DMS53 treated with DMSO at 0.1 percent for 48 hours (cell line): Measurements from ENCODE around the gene ATG2B.

Source experiments
- DNase-seq: peaks from one replicate; lab custom pipeline; 2025; ENCODE audit not compliant: unreplicated experiment; lab: John Stamatoyannopoulos, UW

The ATG2B gene, protein sequence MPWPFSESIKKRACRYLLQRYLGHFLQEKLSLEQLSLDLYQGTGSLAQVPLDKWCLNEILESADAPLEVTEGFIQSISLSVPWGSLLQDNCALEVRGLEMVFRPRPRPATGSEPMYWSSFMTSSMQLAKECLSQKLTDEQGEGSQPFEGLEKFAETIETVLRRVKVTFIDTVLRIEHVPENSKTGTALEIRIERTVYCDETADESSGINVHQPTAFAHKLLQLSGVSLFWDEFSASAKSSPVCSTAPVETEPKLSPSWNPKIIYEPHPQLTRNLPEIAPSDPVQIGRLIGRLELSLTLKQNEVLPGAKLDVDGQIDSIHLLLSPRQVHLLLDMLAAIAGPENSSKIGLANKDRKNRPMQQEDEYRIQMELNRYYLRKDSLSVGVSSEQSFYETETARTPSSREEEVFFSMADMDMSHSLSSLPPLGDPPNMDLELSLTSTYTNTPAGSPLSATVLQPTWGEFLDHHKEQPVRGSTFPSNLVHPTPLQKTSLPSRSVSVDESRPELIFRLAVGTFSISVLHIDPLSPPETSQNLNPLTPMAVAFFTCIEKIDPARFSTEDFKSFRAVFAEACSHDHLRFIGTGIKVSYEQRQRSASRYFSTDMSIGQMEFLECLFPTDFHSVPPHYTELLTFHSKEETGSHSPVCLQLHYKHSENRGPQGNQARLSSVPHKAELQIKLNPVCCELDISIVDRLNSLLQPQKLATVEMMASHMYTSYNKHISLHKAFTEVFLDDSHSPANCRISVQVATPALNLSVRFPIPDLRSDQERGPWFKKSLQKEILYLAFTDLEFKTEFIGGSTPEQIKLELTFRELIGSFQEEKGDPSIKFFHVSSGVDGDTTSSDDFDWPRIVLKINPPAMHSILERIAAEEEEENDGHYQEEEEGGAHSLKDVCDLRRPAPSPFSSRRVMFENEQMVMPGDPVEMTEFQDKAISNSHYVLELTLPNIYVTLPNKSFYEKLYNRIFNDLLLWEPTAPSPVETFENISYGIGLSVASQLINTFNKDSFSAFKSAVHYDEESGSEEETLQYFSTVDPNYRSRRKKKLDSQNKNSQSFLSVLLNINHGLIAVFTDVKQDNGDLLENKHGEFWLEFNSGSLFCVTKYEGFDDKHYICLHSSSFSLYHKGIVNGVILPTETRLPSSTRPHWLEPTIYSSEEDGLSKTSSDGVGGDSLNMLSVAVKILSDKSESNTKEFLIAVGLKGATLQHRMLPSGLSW (N-terminal part only)

DNA sequence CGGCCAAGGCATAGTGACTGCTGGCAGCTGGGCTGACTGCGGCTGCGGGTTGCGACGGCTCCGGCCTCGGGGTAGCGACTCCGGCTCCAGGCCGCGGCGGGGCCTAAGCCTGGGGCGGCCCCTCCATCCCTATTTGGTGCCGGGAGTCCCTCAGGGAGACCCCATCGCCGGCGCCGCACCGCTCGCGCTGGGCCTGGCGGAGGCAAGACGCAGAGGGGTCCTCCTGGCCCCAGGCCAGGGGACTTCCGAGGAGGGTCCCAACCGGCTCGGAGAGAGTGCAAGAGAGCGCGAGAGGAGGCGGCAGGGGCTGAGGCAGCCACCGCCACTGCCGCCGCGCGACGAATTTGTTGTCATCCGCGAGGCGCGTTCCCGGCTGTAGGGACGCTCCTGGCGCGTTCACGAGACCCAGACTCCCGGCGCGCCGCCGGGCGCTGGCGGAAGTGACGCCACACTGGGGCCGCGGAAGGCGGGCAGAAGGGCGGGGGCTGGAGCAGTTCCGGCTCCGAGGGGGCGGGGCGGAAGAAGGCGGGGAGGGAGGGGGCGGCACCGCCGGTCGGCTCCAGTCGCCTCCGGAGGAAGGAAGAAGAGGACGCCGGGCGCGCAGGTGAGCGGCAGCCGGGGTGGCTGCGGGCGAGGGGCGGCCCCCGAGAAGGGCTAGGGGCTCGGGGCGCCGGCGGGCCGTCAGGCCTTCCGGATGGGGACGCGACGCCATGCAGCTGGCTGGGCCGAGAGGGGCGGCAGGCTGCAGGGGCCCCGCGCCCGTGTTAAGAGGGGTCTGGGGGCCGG is at the start of gene ATG2B, which contains the start of gene GSKIP:
Gene ATG2B, minus strand, starts transcription at position 377 of the 786 bp plus-strand sequence. Its CDS starts 365 bp downstream, at position 12.
Gene GSKIP, plus strand, starts transcription at position 562 of the 786 bp plus-strand sequence. CDS start 18,722 bp downstream, outside the sequence.
- DNase-seq, result peak; percentile 60

DNA sequence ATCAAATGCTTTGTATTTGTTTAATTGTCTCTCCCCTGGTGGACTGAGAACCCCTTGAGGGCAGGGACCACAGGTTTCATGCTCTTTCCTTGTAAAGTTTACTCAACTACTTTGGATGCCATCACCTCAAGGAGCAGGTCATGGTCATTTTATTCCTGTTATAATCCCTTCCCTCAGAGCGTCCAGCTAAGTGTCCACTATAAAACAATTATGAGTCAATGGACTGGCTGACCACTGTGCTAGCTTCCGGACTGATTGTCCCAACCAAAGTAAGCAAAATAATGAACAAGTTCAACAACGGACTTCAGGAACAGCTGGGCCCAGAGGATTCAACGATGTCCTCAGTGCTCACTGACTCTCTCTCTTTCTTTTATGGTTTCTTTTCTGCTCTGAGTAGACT is 47.0 kb upstream of the ATG2B start:
- no peak for DNase-seq

DNA sequence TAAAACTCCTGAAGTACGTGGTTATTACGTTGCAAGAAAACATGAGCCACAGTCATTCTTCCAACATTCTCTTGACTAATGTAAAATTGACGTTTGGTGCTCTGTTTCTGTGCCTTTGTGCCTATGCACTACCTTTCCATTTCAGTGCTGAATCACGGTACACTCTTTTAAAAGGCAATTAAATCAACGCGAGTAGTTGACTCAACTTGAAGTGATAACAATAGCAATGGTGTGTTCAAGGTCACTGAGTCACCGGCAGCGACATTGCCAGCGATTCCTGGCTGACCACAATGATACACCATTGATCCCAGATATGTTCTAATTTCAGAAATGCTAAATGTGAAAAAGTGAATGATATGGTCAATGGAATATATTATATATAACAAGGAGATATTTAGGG is 46.6 kb upstream of the ATG2B start:
- DNase-seq, result no peak

DNA sequence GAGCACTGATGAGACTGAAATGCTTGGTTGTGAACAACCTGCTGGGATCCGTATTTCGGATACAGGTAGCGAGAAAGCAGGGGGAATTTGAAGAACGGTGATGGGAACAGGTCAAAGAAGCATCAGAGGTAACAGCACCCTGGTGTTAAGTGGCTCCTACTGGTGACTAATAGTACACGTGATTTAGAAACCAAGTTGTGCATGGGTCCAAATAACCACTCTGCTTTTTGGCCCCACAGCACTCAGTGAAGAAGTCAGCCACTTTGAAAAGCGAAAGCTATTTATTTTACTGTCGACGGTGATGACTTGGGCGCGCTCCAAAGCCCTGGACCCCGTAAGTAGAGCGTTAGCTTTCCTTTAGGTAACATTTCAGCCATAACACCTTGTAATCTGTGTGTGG is 45.5 kb upstream of the ATG2B start:
- no peak for DNase-seq

DNA sequence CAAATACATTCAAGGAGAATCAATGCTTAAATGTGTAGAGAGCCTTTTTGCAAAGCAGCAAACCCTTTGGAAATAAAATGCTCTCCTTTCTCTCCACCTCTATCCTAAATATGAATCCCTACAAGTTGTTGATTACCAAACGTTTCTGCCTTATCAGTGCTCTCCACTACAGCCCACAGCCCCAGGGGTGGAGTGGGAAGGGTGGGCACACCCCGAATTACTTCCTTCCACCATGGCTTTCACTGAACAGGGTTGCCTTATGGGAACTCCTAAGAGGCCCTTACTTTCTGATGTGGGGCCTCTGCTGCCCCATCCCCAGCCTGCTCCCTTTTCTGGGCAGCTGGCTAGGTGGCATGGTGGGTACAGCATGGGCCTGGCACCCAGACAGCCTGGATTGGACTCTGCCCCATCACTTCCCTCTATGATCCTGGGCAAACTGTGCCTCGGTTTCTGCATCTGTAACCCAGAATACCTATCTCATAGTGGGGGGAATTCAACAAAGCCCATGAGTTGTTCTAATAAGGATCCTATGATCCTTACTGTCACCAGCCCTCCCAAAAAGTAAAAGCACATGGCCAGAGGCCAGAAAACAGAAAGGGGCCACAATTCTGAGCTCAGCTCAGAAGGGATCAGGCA is 44.9 kb upstream of the ATG2B start:
- no peak for DNase-seq

DNA sequence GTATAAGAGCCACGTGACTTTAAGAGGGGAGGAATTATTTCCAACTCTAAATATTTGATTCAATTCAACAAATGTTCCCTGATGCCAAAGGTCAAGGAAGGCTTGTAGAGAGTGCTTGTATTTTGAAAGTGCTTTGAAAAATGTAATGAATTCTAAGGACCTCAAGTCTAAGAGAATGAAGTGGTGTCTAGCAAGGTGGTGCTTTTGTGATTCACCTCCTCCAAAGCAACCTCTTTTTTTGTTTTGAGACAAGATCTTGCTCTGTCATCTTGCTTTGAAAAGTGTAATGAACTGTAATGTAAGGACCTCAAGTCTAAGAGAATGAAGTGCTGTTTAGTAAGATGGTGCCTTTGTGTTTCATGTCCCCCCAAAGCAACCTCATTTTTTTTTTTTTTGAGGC is 42.5 kb upstream of the ATG2B start:
- DNase-seq, result no peak

DNA sequence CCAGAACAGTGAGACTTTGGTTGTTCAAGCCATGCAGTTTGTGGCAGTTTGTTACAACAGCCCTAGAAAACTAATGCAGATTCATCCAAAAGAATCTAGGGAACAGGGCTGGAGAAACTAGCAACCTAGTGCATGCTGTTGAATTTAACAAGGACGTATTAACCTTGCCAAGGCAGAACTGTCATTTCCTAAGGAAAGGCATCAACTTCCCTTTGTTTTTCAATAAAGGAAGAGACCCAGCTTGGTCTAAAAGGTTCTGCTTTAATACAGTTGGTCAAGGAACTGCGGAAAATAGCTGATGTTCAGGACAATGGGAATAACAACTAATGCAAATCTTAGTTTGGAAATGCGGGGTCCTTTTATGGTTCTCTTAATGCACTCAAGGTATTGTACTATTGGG is 40.3 kb upstream of the ATG2B start:
- DNase-seq, result no peak

DNA sequence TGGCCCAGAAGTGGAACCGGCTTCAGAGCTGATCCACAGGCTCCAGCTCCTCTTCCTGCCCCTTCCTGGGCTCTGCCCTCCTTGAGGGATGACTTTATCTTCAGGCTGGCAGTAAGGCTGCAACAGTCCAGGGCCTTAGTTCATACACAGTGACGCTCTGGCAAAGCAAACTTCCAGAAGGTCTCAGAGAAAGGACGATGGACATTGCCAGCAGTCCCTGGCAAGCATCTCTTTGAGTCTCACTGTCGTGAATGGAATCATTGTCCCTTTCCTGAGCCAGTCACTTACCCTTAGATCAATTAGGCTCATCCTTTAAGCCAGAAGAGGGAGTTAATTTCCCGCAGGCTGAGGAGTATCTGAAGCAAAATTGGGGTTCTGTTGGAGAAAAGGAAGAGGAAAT is 37.4 kb upstream of the ATG2B start:
- no peak for DNase-seq

DNA sequence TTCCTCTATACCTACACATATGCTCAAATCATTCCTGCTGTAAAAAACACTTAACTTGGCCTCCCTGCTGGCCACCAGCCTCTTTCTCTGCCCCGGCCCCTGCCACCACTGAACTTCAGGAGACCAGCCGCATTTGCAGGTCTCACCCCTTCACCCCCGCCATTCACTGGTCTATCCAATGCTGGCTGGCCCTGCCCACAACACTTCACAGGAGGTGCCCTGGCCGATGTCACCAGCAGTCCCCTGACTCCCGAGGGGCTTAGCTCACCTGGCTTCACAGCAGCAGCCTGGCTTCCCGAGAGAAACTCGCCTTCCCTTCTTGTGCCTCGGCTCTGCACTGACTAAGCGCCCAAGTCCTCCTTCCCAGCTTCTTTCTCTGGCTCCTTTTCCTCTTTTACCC is 36.3 kb upstream of the ATG2B start:
- DNase-seq, result no peak

DNA sequence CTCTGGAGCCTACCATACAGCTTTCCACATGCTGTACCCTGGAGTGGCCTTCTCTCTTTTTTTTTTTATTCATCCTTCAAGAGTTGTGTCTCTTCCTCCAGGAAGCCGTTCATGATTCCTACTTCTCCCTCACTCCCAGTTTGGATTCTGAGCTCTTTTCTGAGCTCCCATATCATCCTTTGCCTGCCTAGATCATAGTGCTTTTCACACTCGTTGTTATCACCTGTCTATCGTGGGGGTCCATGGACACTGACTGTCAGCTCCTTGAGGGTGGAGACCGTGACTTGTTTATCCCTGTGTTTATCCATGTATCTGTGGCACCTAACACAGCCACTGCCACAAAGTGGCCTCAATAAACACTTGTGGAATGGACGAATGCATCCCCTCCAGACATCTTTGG is 35.8 kb upstream of the ATG2B start:
- no peak for DNase-seq

DNA sequence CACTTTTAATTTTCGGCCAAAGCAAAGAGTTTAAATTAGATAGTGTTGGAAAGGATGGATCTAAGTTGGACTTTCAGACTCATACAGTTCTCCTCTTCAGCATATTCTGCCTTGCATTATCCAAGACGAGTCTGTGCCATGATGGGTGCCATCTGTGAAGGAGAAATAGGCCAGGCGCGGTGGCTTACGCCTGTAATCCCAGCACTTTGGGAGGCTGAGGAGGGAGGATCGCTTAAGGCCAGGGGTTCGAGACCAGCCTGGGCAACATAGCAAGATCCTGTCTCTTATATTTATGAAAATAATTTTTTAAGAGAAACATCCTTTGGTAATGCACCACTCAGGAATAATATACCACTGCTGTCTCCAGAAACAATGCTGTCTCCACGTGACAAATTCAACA is 35.3 kb upstream of the ATG2B start:
- no peak for DNase-seq

DNA sequence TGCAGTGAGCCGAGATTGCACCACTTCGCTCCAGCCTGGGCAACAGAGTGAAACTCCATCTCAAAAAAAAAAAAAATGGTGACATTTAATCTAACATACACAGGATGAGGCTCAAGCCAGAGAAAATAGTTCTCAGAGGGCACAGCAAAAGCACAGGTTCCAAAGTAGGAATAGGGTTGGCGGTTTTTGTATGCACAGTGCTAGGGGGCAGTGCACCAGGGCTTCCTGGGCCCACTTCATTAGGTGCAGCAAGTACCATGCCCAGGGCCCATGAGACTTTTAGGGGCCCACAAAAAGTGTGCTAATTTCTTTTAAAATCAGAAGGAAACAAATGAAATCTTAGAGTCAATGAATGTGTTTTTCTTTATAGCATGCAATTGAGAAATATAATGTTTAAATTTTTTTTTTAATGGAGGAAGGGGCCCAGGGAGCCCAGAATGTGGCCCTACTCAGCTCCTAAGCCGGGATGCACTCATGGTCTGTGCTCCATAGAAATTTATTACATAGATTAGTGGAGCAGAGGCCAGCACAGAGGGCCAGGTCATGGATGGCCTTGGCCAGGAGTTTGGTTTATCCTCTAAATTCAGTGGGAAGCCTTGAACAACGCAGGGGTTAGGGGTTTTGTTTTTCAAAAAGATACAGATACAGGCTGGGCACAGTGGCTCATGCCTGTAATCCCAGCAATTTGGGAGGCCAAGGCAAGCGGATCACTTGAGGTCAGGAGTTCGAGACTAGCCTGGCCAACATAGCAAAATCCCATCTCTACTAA is 31.1 kb upstream of the ATG2B start:
- DNase-seq, result no peak

DNA sequence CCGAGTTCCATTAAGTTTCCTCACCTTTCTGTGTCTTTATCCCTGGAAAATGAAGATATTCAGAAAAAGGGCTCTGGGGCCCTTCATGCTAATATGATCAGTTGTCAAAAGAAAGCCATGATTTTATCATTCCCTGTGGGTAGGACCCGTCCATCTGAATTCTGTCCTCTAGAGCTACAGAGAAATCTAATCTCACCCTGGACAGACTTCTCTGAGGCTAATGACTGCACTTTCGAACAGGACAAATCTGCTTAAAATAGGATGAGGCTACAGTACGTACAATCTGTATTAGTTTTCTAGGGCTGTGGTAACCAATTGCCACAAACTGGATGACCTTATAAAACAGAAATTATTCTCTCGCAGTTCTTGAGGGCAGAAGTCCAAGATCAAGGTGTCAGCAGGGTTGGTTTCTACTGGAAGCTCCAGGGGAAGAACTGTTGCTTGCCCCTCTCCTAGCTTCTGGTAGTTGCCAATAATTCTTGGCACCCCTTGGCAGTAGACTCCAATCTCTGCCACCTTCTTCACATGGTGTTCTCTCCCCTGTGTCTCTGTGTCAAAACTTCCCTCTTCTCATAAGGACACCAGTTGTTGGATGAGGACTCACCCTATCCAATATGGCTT is 30.0 kb upstream of the ATG2B start:
- no peak for DNase-seq

DNA sequence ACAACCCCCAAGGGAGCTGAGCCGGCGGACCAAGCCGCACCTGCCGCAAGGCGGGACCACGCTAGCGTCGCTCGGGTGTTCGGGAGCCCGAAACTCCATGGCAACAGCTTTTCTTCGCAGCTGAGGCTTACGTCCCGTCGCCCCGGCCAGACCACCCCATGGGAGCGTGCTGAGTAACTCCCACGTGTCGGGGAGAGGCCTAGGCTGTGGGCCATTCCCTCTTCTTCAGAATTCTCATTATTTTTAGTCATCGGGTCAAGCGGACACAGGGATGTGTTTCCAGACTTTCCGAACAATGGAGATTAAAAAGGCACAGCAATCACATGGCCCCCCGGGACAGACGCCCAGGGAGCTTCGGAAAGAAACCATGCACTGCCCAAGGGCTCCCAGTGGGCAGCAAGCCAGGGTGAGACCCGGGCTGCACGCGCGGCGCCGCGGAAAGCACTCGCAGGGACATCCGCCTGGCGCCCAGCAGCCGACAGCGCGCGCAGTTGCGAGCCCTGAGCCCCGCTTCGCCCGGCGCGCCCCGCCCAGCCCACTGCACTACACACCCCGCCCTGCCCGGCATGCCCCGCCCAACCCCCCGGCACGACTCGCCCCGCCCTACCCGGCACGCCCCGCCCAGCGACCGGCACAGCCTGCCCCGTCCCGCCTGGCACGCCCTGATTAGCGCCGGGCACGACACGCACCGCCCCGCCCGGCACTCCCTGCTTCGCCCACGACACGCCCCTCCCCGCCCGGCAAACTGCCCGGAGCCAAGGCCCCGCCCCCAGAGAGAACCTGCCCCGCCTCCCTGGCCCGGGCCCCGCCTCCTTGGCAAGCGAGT is 28.4 kb upstream of the ATG2B start:
- DNase-seq, result peak; percentile 87

DNA sequence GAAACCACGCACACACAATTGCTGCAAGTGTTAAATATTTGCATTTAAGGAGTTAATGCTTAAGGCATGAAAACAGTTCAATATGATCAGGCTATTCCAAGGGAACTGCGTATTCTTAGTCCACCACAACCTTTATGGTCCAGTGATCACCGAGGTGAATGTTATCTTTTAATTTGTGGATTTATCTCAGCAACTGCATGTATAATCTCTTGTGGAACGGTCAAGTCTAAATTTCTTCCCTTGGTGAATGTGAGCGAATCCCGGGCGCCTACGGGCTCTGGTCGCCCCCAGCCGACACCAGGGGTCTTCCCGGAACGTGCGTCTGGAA is 27.8 kb upstream of the ATG2B start:
- DNase-seq, result no peak

DNA sequence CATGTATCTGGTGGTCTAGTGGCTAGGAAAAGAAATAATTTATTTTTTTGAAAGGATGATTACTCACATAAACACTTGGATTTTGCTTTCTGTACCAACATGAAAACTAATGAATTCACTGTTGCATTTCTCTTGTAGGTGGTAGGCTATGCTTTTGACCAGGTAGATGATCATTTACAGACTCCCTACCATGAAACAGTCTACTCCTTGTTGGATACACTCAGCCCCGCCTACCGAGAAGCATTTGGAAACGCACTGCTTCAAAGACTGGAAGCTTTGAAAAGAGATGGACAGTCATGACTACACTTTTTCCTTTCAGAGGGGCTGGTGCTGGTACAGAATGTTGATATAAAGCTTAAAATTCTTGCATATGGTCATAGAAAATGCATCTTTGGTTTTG is 22.2 kb upstream of the ATG2B start:
- no peak for DNase-seq

DNA sequence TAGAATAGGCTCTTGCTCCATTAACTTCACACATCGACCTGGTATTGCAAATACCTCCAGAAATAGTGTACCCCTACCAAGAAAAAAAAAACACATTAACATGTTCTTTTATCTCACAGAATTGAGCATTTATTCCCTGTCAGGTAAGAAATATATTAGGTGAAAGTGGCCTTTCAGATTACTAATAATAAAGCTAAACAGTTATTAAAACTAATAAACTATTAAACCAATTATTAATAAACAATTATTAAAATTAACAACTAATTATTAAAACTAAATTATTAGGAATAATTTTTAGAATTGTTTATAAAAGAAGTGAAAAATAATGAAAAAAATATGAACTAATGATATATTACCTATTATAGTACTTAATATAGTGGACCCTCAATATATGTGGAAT is 21.6 kb upstream of the ATG2B start:
- no peak for DNase-seq

DNA sequence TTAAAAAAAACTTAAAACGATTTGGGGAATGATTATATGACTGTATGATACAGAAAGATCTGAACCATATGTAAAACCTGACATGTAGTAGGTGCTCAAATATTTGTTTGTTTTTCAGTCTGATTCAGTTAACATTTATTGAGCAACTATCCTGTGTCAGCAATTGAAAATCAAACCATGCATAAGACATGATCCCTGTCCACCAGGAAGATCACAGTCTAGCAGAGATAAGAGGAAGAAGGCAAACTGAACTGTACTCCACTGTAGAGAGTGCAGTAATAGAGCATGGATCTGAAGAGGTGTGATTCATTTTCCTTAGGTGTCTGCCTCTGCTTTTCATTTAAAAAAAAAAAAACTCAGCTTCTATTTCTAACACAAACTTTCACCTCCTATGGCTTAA is 20.9 kb upstream of the ATG2B start:
- no peak for DNase-seq
